HG02571 (cell line): ENCODE results near the gene ATP7B.

Experiments used
- ATAC-seq: cut with Tn5 transposase; IDR thresholded peaks from one replicate; pipeline ENCODE4 v1.9.1; 2021; ENCODE audit warnings: mild to moderate bottlenecking, moderate library complexity; ENCODE audit not compliant: unreplicated experiment

ATP7B gene

GRCh38 chr13:51902776-51903175 lies 108.5 kb downstream of the ATP7B start:
- no peak for ATAC-seq

GRCh38 chr13:51900471-51900870 lies 110.8 kb downstream of the ATP7B start:
- ATAC-seq = no peak

GRCh38 chr13:51895906-51896888 lies 115.1 kb downstream of the ATP7B start:
- no peak for ATAC-seq

- ATAC-seq = no peak
Observed at GRCh38 chr13:51894239-51894638, 117.0 kb downstream of the ATP7B start.

GRCh38 chr13:51892657-51893056 lies 118.6 kb downstream of the ATP7B start:
- no peak for ATAC-seq

- no peak for ATAC-seq
Observed at GRCh38 chr13:51887468-51887867, 123.8 kb downstream of the ATP7B start.

GRCh38 chr13:51885651-51886050 lies 125.6 kb downstream of the ATP7B start:
- no peak for ATAC-seq

GRCh38 chr13:51883226-51883600 lies 128.0 kb downstream of the ATP7B start:
- ATAC-seq = no peak
